Skeletal muscle tissue (tissue), 4 donors: ENCODE data around the gene CALD1. TPM values are rescaled to one million over a fixed set of nuclear protein-coding genes. Genes with fewer than 3 reads are reported as not detected.

Source experiments
- H3K27ac ChIP-seq: one replicate; pipeline ENCODE4 v1.7.0; 2013; ENCODE audit warnings: mild to moderate bottlenecking, low read depth, low read length, inconsistent platforms
- H3K27me3 ChIP-seq, 3 donors: one replicate each; pipeline ENCODE4 v1.7.0; 2013; ENCODE audit warnings: low read length in 3 of 3; ENCODE audit not compliant: control insufficient read depth in 3 of 3, insufficient read depth in 3 of 3
- H3K36me3 ChIP-seq, 3 donors: one replicate each; pipeline ENCODE4 v1.7.0; 2013; ENCODE audit warnings: low read length in 3 of 3; ENCODE audit not compliant: control insufficient read depth in 3 of 3, insufficient read depth in 3 of 3
- H3K4me1 ChIP-seq, 3 donors: one replicate each; pipeline ENCODE4 v1.7.0; 2013; ENCODE audit warnings: low read length in 3 of 3, mild to moderate bottlenecking in 3 of 3; ENCODE audit not compliant: control insufficient read depth in 3 of 3, insufficient read depth in 3 of 3
- H3K4me3 ChIP-seq, 3 donors: one replicate each; pipeline ENCODE4 v1.7.0; 2013; ENCODE audit warnings: low read length in 3 of 3
- H3K9ac ChIP-seq, 3 donors: one replicate each; pipeline ENCODE4 v1.7.0; 2013; ENCODE audit warnings: low read length in 3 of 3, mild to moderate bottlenecking in 3 of 3, moderate library complexity in 2 of 3, low read depth in 1 of 3
- H3K9me3 ChIP-seq, 3 donors: one replicate each; pipeline ENCODE4 v1.7.0; 2013; ENCODE audit warnings: low read length in 3 of 3; ENCODE audit not compliant: control insufficient read depth in 3 of 3
- total RNA-seq: library from RNA; depleted of rRNA; stranded (reverse); fragments of >200 nt; gene quantifications from one replicate; pipeline ENCODE4 v1.2.3, GENCODE V29; 2014
- donor health status: Osteomylitis.

CALD1 gene
- total RNA-seq, 1 donor from 2014 or later, result 89.8 TPM

DNA sequence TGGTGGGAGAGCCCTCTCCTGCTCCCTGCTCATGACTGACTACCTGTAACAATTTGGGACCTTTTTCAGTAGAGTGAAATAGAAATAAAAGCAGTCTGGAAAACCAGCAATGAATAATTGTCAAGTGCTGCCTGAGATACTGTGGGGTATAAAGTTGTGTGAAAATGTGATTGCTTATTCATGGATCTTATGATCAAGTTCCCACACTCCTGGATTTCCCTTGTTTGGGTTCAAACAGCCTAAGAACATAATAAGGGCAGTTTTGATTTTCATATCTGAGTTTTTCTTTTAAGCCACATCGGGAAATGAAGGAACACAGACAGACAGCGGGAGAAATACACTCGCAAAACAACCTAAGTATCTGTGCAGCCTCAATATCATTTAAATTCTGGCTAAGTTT lies 52.9 kb downstream of the CALD1 start:
- Histone ChIP-seq H3K36me3 (no peaks in the 10 kb centered on the region), H3K27ac (peak overlapping the region; percentile 4), H3K9ac (no peak overlapping the region), H3K4me1 (peaks cover 0 to 17% (median 3%) of the 10 kb centered on the region in 3 donors), H3K27me3 (no peaks in the 10 kb centered on the region), H3K9me3 (no peaks in the 10 kb centered on the region), H3K4me3 (no peak overlapping the region)

DNA sequence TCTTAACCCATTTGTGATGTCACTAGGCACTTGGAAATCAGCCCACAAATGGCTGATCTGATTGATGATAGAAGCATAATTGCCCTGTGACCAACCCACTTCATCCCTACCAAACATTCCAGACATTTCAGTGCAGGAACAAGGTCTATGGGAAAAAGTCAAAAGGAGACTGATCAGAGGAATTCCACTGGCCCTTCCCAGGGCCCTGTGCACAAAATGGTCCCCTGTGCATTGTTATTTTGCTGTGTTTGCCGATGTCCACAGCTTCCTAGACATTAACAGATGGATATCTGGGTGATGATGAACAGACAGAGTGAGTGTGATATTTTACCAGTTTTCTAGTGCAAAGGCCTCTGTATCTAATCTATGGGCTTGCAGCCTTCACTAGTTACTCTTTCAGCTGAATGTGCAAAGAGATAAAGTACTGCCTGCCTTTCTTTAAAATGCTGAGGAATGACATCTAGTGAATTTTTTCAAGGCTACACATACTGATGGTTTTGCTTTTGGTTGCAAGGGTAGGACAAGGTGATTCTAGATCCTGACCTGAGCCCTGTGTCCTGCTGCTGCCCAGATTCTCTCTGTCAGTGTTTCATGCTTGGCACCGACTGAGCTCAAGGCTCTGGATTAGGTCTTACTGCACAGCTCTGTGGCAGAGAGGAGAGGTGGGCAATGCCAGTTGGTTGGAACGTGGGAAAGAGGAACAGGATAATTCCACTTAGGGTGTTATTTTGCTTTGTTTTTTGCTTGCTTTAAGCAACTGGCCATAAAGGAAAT lies 55.4 kb downstream of the CALD1 start:
- Histone ChIP-seq H3K4me3 (no peak overlapping the region), H3K9me3 (no peaks in the 10 kb centered on the region), H3K27ac (no peak overlapping the region), H3K9ac (no peak overlapping the region), H3K4me1 (peaks cover 0 to 10% (median 0%) of the 10 kb centered on the region in 3 donors), H3K27me3 (no peaks in the 10 kb centered on the region), H3K36me3 (no peaks in the 10 kb centered on the region)

DNA sequence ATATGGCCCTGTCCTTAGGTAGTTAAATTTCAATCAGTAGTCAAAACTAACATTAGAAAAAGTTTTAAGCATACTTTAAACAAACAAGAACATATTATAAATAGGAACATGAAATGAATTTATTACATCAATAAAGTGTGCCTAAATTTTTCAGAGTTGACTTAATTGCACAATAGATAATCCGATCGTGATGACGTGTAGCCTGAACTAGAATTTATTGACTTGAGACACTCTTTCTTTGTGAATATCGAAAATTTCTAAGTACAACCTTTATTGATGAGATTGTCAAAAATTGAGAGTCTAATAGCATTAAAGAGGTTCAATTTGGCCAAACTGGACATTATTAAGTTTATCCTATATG lies 56.0 kb downstream of the CALD1 start:
- H3K27me3 ChIP-seq, result no peaks in the 10 kb centered on the region
- no peaks in the 10 kb centered on the region for H3K36me3 ChIP-seq
- H3K9me3 ChIP-seq, result no peaks in the 10 kb centered on the region
- H3K9ac ChIP-seq, result no peak overlapping the region
- no peak overlapping the region for H3K27ac ChIP-seq
- H3K4me3 ChIP-seq, result no peak overlapping the region
- H3K4me1 ChIP-seq, result peaks cover 0 to 10% (median 0%) of the 10 kb centered on the region in 3 donors

DNA sequence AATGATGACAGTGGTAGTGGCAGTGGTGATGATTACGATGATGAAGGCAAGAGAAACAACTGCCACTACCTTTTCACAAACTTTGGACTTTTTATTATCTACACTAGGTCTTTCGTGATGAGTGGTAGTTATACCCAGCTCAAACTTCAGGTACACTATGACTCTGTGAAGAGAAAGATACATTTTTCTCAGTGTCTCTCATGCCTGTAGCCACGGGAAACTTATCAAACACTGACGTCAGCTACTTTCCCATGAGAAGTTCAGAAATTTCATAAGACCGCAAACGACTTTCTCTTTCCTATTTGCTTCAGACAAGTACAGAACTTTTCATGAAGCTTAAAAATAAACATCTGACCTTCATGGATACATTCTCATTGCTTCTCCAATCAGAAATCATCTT lies 57.0 kb downstream of the CALD1 start:
- Histone ChIP-seq H3K4me1 (peaks cover 0 to 10% (median 0%) of the 10 kb centered on the region in 3 donors), H3K27ac (peak overlapping the region; percentile 49), H3K9ac (no peak overlapping the region), H3K27me3 (no peaks in the 10 kb centered on the region), H3K36me3 (no peaks in the 10 kb centered on the region), H3K9me3 (no peaks in the 10 kb centered on the region), H3K4me3 (no peak overlapping the region)

DNA sequence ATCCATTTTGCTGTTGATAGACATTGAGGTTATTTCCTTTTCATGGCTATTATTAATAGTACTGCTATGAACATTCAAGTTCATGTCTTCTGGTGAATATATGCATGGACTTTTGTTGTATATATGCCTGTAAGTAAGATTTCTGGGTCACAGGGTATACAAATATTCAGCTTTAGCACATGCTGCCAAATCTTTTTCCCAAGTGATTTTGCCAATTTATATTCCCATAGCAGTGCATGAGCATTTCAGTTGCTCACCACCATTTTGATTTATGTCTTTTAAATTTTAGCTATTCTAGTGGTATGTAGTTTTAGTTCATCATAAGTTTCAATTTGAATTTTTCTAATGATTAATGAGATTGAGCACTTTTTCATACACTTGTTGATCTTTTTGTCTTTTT lies 59.9 kb downstream of the CALD1 start:
- H3K4me1 ChIP-seq, result peaks cover 0 to 8% (median 3%) of the 10 kb centered on the region in 3 donors
- no peak overlapping the region for H3K9ac ChIP-seq
- H3K27ac ChIP-seq, result no peak overlapping the region
- H3K9me3 ChIP-seq, result no peaks in the 10 kb centered on the region
- H3K36me3 ChIP-seq, result no peaks in the 10 kb centered on the region
- H3K4me3 ChIP-seq, result no peak overlapping the region
- H3K27me3 ChIP-seq, result no peaks in the 10 kb centered on the region

DNA sequence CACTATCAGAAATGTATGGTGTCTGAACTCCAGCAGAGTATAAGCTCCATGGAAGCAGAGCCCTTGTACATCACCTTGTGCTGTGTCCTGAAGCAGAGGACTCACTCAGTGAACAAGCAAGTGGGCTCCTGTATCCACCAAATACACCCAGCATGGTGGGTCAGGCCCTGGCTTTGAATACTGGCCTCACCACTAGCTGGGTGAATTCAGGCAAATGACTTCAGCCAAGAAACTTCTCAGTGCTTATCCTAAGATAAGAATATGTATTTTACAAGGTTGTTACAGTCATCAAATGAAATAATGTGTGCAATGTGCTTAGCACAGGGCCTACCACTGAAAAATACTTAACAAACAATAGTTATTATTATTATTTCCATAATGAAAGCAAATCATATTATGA lies 62.6 kb downstream of the CALD1 start:
- Histone ChIP-seq H3K36me3 (no peaks in the 10 kb centered on the region), H3K9me3 (no peaks in the 10 kb centered on the region), H3K27ac (peak overlapping the region; percentile 6), H3K4me3 (no peak overlapping the region), H3K9ac (no peak overlapping the region), H3K27me3 (no peaks in the 10 kb centered on the region), H3K4me1 (peaks cover 0 to 3% (median 0%) of the 10 kb centered on the region in 3 donors)

DNA sequence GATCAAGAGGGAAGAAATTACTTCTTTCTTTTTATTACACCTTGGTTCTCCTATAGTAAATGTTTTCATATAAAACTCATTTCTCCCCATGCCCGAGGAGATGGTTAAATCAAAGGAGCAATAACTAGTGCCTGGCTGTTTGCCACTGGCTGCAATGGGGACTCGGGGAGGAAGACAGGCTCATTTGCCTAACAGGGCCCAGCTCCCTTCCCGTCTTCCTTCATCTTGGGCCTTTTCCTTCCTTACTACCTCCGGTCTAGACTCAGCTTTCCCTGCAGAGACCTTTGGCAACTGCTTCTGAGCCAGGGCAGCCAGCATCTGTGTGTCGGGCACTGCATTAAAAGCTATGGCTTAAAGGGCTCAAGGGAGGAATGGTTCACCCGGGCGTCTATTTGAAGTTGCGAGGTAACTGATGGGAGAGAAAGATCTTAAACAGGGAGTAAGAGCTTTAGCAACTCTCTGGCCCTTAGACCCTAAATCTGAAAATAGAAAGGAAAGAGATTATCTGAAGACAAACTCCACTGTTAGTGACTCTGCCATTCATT lies 63.5 kb downstream of the CALD1 start:
- no peaks in the 10 kb centered on the region for H3K27me3 ChIP-seq
- no peaks in the 10 kb centered on the region for H3K9me3 ChIP-seq
- no peaks in the 10 kb centered on the region for H3K36me3 ChIP-seq
- H3K9ac ChIP-seq, result no peak overlapping the region
- no peak overlapping the region for H3K27ac ChIP-seq
- H3K4me3 ChIP-seq, result no peak overlapping the region
- peaks cover 0 to 8% (median 7%) of the 10 kb centered on the region in 3 donors for H3K4me1 ChIP-seq

DNA sequence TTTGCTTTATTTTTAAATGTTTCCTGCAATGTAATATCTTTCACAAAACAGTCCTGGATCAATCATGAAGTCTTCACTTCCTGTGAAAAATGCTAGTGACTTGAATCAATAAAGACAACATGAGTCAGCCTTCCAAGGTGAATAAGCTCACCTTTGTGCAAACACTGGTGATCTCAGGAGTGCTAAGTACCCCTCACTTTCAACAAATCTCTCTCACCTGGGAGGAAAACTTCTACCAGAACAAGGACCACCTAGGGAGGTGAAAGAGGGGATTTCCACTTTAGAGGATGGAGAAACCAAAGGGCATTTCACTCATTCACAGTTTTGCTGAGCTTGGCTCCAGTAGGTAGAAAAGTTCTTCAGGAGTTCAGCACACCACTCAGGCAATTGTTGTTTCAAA lies 64.8 kb downstream of the CALD1 start:
- no peaks in the 10 kb centered on the region for H3K36me3 ChIP-seq
- no peak overlapping the region for H3K4me3 ChIP-seq
- H3K4me1 ChIP-seq, result peaks cover 0 to 8% (median 7%) of the 10 kb centered on the region in 3 donors
- H3K27ac ChIP-seq, result no peak overlapping the region
- H3K27me3 ChIP-seq, result no peaks in the 10 kb centered on the region
- H3K9ac ChIP-seq, result no peak overlapping the region
- no peaks in the 10 kb centered on the region for H3K9me3 ChIP-seq

DNA sequence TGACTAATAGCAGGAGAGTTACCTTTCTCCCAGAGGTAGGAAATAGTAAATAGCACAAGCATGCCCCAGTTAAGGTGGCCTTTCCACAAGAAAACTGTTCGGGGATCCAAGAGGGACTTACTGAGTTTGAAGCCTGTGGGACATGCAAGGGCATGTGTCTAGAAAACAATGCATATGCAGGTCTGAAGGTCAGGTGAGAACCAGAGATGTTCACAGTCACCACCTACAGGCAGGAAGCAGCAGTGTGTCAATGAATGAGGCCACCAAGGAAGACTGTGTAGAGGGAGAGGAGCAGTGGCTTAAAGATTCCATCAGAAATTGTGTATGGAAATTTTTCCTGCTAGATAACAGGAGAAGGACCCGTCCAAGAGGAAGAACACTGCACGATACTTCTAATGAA lies 66.0 kb downstream of the CALD1 start:
- H3K27me3 ChIP-seq, result no peaks in the 10 kb centered on the region
- peaks cover 0 to under 1% (median 0%) of the 10 kb centered on the region in 3 donors for H3K36me3 ChIP-seq
- H3K9ac ChIP-seq, result no peak overlapping the region
- H3K4me3 ChIP-seq, result no peak overlapping the region
- no peak overlapping the region for H3K27ac ChIP-seq
- H3K4me1 ChIP-seq, result peaks cover 0 to 8% (median 7%) of the 10 kb centered on the region in 3 donors
- peaks cover 0 to under 1% (median 0%) of the 10 kb centered on the region in 3 donors for H3K9me3 ChIP-seq

DNA sequence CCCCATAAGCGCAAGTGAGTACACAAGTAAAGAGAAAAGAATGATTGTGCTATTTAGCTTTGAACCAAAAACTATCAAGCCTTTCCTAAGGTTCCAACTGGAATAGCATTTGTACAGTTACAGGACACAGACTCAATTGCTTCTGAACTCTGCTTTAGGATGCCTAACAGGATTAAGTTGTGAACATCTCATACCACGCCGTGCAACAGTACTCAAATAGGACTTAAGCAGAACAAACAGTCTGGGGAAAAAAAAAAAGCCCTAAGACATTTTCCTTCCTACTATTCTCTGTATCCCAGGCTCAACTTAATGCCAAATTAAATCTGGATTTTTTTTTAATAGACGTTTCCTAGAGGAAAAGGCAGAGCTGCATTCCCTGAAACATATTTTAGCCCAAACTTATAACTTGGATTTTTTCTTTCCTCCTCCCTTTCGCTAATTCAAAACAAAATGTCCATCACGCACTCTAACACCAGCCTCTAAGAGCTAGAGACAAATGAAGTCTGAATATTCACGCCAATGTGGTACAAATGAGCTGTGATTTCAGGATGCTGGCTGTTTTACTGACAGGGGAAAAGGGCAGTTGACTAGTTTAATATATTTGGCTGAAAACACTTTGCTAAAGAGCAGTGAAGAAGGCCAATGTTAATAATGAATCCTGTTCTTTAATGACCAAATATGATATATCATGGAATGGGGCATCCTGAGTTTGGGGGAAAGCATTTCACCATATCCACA lies 68.6 kb downstream of the CALD1 start:
- no peaks in the 10 kb centered on the region for H3K27me3 ChIP-seq
- peaks cover 0 to 7% (median 5%) of the 10 kb centered on the region in 3 donors for H3K4me1 ChIP-seq
- H3K27ac ChIP-seq, result peak overlapping the region; percentile 8
- H3K9me3 ChIP-seq, result peaks cover 0 to 1% (median 0%) of the 10 kb centered on the region in 3 donors
- H3K9ac ChIP-seq, result no peak overlapping the region
- H3K4me3 ChIP-seq, result no peak overlapping the region
- peaks cover 0 to 2% (median 0%) of the 10 kb centered on the region in 3 donors for H3K36me3 ChIP-seq
